OCI-M2 (cell line): Measurements from ENCODE around the gene SLC28A1.
A peak's percentile ranks its signal among the peaks of the same experiment; 100 is the strongest.
"Not testable (repeated sequence)": the region's sequence is repeated elsewhere in the genome, so short reads cannot be mapped to it uniquely, and the experiment has no call there.

Experiments
- DNase-seq: peaks from one replicate; lab custom pipeline; 2025; ENCODE audit not compliant: unreplicated experiment; lab: John Stamatoyannopoulos, UW

SLC28A1 gene

DNA sequence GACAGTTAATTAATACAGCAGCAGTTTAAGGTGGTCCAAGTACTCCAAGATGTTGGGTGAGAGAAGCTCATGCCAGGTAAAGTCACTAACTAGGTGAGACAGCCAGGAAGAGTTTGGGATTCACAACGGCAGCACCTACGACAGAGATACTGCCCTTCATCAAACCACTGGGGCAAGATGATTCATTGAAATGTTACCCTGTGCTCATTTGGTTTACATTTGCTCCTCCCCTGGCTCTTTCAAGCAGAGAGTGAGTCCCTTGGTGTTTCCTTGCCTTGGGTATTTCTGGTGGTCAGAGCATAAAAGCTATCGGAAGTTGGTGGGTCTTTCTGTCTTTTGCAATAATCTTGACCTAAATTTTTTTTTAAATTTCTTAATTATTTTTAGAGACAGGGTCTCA lies 77.2 kb downstream of the SLC28A1 start:
- no peak for DNase-seq

DNA sequence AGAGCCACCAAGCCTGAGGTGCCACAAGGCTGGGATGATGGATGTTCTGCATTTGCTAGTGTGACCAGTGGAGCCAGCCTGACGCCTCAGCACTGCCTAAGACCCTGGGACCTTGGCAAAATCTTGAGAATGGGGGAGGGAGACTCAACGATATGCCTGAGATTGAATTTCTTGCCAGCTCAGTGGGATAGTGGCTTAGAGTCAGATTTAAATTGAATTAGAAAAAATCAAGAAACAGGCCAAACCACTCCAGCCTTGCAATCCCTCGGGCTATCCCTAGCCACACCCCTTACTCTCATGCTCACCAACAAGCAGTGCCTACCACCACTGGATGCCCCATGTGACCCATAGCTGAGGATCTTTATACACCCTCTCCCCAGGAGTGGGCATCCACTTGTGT lies 78.5 kb downstream of the SLC28A1 start:
- DNase-seq = no peak

DNA sequence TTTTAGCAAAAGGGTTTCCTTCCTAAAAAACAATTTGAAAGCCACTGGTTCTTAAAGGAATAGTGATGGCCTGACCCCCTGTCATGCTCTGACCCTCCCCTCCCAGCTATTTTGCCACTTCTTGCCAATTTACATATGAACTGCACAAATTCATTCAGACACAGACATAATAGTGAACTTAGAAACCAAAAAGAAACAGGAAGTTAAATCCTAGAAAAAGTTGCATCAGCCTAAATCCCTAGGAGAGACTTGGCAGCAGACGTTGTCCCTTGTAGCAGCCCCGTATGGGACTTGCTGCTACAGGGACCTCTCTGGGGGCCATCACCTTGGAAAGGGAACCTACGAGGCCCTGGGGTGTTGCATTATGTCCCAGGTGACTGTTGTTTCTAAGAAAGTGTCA lies 82.9 kb downstream of the SLC28A1 start:
- no peak for DNase-seq

DNA sequence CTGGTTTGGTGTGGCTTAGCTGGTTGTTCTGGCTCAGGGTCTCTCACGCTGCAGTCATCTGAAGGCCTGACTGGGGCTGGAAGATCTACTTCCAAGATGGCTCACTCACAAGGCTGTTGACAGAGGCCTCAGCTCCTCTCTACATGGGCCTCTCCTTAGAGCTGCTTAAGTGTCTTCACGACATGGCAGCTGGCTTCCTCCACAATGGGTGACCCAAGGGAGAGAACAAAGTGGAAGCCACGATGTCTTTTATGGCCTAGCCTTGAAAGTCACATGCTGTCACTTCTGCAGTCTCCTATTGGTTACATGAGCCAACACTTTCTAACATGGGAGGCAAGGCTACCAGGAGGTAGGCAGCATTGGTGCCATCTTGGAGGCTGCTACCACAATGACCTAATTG lies 83.8 kb downstream of the SLC28A1 start:
- DNase-seq = no peak

DNA sequence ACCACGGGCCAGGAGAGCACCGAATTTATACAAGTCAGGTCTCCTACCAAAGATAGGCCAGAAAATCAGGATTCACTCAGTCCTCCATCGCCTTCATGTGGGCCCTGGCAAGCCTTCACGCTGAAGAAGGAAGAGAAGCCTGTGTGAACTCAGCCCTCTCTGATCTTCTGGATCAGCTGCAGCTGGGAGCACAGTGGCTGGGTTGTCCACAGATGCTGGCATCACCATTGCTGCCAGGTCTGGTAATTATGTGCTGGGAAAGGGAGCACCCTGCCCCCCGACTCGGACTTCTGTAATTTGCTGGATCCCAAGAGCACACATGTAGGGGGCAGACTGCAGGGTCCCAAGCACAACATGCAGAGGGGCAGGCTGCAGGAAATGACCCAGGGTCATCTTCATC lies 84.8 kb downstream of the SLC28A1 start:
- DNase-seq = no peak

DNA sequence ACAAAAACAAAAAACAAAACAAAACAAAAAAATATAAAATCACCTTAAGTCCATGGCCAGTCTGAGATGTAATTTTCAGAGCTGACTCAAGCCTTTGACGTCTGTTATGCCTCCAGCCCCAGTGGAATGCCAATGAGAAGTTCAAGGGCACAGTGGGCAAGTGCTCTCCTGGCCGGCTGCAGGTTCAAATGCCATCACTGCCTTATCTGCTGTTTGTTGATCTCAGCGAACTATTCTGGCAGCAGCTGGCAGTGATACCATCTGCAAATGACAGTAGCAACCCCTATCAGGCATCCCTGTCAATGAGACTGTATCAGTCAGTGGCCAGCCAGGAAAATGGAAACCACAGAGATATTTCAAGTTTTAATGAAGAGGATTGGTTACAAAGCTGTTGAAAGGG lies 86.4 kb downstream of the SLC28A1 start:
- no peak for DNase-seq

DNA sequence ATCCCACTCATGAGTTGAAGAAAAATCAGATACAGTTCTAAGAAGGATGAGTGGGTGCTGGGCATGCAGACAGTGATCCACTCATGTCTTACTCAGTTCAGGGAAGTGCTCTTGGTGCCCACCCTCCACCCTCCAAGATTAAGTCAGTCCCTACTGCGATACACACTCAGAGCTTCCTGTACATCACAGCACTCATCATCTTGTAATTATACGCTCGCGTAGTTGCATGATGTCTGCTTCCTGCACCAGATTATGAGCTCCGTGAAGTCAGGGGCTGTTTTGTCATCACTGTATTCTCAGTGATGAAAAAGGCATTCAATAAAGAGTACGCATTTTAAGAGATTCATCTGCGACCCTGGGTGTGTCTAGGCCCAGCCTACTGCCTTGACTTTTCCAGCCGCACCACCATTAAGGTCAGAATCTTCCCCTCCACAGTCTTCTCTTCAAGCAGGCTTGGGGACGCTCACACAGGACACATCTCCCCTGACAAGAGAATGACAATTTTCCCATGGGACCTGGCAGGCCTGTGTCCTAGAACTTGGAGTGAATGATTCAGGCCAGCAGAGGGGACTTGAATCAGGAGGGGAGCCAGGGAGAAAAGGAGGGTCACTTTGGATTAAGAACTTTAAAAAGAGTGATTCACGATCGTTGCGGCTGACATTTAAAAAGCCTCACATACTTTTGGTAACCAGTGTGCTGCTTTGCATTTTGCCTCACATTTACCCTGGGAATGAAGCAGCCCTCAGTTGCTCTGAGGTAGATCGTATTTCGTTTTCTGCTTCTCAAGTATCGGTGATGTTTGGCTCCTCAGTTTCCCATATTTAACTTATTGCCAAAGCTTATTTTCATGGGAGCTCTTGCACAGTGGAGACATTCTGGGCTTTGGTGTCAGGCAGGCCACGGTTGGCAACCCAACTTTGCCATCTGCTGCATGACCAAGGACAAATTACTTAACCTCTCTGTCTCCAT lies 89.3 kb downstream of the SLC28A1 start:
- DNase-seq = no peak

DNA sequence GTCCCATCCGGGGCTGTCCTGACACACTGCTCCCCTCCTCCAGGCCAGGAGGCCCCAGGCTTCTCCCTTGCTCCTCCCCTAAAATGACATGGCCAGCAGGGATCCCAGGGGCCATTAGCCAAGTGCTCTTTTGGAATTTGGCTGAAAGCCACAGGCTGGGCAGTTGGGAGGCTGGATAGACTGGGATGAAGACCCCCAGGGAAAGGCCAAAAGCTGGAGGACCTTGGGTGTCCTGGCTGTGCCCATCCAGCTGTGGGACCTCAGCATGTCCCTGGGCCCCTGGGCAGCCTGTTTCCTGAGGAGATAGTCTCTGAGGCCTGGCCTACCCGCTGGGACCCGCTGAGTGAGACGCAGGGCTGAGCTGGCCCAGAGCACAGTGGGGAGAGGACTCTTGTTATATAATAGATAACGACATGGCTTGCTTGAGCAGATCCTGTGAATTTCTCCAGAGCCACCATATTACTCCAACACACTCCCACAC lies 91.4 kb downstream of the SLC28A1 start:
- no peak for DNase-seq

DNA sequence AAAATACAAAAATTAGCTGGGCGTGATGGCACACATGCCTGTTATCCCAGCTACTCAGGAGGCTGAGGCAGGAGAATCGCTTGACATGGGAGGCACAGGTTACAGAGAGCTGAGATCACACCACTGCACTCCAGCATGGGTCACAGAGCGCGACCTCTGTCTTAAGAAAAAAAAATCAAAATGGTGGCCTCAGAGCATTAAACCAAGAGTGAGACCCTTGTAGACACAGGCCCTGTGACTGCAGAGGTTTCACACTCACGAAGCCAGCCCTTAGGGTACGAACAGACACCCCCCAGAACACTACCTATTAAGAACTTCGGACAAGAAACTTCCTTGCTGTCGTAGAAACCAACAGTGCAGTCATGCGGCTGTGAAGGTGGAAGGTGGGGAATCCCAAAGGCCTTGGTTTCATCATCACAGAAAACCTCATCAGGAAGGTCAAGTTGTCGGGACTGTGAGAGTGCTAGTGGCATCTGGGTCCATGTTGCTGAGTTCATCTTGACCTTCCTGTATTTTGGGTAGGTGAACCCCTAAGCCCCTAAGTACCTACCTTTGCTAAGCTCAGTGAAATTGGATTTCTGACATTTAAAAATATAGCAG lies 92.4 kb downstream of the SLC28A1 start:
- DNase-seq = no peak

DNA sequence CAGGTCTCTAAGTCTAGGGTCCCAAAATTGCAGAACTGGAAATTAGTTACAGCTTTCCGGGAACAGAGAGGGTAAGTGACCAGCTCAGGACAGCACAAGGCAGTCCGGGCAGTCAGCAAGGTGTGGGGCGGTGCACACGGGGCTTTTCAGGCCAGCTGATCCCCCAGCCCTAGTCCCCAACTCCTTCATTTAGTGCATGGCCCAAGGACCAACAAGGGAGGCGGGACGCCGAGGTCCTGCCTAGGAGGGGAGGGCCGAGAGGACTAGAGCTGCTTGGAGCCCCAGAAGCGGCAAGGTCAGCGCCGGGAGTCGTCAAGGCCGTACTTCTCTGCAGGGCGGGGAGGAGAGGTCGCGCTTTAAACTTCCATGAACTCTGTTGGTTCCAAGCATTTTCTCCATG lies 95.2 kb downstream of the SLC28A1 start:
- no peak for DNase-seq

DNA sequence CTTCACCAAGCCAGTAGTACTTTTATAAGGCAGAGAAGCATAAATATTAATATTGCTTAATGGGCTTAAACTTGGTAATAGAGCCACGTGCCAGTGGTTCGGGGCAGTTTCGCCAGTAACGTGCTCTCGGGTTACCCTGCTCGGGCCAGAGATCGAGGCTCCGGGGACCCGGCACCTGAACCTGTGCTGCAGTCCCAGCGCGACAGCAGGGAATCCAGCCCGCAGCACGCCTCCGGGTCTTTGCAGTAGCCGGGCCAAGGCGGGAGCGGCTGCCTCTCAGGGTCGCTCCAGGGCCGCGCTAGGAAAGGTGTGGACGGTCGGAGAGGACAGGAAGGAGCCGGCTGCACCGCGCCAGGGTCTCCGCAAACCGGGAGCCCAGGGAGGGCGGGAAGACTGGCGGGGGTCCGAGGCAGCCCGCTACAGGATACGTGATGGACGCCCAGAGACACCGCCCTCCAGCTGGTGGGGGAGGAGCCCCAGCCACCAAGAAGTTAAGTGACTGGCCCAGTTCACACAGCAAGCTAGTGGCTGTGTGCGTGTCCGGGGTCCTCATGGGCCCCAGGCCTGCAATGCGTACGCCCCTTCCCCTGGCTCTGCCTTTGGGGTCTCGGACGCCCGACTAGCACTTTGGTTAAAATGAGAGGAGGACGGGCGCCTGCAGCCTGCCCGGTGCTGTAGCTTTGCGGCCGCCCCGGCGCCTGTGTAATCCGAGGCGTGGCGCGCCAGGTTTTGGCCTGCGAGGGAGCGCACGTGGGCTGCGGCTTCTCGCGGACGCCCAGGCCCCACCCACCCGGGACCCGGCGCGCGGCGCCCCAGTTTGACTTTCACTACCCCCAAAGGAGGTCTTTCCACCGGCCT lies 96.0 kb downstream of the SLC28A1 start:
- no peak for DNase-seq

DNA sequence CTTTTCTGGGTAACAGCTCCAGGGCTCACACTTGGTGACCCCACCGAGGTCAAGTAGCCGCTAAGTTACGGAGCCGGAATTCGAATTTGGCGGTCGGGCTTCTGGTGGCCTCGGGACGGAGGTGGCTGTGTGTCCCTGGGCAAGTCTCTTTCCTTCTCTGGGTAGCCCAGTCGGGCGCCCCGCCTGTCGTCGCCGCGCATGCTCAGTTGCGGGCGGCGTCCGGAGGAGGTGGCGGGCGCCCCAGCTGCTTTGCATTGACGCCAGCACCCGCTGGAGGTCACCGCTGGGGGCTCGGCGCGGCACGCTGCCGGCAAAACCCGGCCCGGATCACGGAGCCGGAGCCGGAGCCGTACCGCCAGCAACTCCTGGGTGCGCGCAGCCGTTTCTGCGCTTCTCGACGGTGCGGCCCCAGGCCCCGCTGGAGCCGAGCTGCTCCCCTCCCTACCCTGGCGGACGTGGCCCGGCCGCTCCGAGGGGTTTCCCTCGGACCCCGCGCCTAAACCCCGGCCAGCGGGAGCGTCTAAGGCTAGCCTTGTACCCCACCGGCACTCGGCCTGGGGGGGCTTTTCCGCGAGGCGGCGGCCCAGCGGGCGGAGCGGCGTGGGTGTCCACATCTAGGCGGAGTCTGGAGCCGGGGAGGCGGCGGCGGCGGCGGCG lies 96.7 kb downstream of the SLC28A1 start:
- DNase-seq = peak; percentile 54

DNA sequence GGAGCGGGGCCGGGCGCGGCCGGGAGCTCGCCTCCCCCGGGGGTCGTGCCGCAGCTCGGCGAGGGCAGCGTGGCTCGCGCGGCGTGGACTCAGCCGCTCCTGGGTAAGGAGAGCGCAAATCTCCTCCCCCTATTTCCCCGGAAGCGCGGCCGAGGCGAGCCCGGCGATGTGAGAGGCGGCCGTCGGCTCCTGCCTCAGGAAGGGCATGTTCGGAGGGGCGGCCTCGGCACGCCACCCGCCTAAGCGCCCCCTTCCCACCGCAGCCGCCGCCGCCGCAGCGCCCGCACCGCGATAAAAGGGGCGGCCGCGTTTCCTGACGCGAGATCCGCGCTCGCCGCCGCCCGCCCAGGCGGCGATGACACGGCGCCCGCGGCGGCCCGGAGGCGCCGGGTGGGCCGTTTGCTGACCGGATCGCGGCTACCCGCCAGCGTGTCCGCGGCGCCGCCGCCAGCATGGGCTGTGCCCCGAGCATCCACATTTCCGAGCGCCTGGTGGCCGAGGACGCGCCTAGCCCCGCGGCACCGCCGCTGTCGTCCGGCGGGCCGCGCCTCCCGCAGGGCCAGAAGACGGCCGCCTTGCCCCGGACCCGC lies 97.3 kb downstream of the SLC28A1 start, which contains the start of gene PDE8A:
Gene PDE8A, plus strand, starts transcription at position 146 of the 590 bp plus-strand sequence. Its CDS starts 307 bp downstream, at position 453.
- DNase-seq = no peak

DNA sequence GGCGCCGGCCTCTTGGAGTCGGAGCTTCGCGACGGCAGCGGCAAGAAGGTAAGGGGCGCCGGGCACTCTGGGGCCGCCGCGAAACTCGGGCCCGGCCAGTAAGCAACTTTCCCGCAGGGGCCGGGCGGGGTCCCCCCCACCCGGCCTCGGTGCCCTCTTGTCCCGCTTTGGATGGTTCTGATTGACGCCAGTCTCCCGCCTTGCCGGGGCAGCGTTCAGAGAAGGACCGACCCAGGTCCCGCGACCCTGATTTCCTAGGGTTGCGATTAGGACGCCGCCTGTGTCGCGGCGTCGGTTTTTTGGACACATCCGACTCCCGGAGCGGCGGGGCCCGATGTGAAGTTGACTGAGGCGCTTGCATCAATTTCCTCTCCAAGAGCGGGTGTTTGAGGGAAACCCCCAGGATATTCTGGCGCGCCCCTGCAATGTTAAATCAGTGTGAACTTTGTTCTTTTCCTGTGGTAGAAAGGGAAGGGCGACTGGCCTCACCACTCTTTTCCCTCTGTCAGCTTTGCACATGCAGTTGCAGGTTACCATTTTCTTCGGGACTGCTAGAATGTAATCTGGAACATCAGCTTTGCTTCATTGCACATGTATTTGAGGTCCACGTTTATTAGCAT lies 97.9 kb downstream of the SLC28A1 start:
- no peak for DNase-seq

DNA sequence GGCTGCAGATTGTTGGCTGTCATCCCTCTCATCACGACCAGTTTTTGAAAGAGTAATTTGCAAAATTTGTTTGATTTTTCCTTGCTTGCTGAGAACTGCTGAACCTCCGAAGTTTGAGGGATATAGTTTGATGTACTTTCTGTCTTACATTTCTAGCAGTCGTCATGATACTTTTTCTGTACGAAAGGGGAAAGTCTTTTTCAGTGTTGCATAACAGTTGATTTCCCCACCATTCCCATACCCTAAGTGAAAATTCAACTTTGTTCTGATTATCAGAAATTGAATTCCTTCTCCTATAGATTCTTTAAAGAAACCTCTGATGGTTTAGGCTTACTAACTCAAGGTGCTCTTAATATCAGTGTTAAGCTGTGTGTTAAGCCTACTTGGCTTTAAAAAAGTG lies 98.8 kb downstream of the SLC28A1 start:
- DNase-seq = no peak

DNA sequence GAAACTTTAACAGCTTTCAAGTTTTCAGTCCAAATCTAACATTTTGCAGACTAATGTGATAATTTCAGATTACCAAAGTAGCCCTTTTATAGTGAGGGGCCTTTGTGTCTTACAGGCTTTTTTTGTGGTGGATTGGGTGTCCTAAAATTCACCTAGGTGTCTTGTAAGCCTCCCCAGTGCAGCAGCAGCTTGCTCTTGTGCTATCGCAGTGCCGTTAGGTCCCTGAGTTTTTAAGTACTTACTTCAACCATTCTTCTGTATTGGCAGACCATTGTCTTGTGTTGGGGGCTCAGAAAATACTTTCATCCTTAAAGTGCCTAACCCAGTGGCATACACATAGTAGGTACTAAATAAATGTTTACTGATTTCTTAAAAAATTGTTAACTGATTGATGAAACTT lies 99.2 kb downstream of the SLC28A1 start:
- DNase-seq = no peak

DNA sequence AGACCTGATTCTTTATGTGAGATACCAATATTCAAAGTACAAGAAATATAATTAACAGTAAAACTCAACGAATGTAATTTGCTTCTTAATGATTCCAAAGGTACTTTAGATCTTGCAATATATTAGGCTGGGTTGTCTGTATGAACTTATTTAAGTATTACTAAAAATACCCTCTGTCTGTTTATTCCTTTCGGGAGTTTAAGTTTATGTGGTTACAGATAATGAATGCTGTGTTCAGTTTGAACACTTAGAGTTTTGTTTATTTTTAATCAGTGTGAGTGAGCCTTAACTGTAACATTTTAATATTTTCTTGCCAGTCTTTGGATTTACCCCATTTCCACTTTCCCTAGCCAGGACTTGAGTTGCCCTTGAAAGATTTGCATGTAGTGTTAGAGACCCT lies 100.7 kb downstream of the SLC28A1 start:
- DNase-seq = no peak

DNA sequence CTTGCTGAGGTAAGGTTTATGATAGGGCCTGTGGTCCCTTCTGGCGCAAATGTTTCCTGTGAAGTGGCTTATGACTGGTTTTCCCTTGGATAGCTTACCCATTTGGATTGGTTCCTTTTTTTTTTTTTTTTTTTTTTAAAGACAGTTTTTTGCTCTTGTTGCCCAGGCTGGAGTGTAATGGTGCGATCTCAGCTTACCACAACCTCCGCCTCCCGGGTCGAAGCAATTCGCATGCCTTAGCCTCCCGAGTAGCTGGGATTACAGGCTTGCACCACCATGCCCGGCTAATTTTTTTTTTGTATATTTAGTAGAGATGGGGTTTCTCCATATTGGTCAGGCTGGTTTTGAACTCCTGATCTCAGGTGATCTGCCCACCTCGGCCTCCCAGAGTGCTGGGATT lies 102.9 kb downstream of the SLC28A1 start:
- not testable (repeated sequence) for DNase-seq

DNA sequence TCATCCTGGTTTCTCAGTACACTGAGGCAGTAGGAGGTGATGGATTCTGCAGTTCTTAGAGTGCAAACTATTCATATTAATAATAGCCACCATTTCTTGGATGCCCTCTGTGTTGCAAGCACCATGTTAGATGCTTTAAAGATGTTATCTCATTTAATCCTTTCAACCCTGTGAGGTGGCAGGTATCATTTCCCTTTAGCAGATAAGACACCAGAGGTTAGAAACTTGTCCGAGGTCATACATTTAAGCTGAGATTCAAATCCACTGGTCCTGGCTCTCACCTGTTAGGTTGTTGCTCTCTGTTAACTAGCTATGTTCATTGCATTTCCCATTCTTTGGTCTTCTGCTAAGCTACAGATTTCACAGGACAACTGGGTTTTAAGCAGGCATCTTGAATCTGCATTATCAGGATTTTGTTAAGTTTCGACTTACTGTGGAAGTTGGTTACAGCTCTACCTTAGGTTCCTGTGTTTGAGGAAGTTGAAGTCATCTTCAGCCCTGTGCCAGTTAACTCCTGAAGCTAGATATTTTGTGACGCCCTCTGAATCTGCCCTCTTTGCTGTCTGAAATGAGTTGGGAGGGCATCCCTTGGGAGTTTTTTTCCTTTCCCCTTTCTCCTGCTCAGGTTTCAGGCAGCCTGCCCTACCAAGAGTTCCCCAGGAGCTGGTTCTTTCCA lies 103.6 kb downstream of the SLC28A1 start:
- no peak for DNase-seq
